Mesendoderm (in vitro differentiated cells): Measurements from ENCODE around the gene GLP1R.

Source experiments
- DNase-seq: peaks from one replicate; pipeline ENCODE4 v3.0.0; 2013
- H2AK5ac ChIP-seq: 2 replicates; pipeline ENCODE4 v1.6.1; 2013; ENCODE audit warnings: low read length, inconsistent platforms
- H2BK120ac ChIP-seq: 2 replicates; pipeline ENCODE4 v1.6.1; 2013; ENCODE audit warnings: low read depth, mild to moderate bottlenecking, low read length, moderate library complexity, mixed read lengths
- H2BK15ac ChIP-seq: replicated peaks from 2 replicates; pipeline ENCODE4 v1.6.1; 2013; ENCODE audit warnings: low read depth, mild to moderate bottlenecking, moderate library complexity
- H2BK5ac ChIP-seq: 2 replicates; pipeline ENCODE4 v1.6.1; 2013; ENCODE audit warnings: low read length, inconsistent platforms
- H3K18ac ChIP-seq: 2 replicates; pipeline ENCODE4 v1.6.1; 2013; ENCODE audit warnings: mild to moderate bottlenecking, low read length, mixed read lengths
- H3K23ac ChIP-seq: one replicate; pipeline ENCODE4 v1.6.1; 2013; ENCODE audit warnings: low read length
- H3K27ac ChIP-seq: 2 replicates; pipeline ENCODE4 v1.5.1; 2013; ENCODE audit warnings: low read depth, mild to moderate bottlenecking, inconsistent platforms, low read length, moderate library complexity
- H3K27me3 ChIP-seq: 2 replicates; pipeline ENCODE4 v1.6.1; 2013; ENCODE audit warnings: low read length, control low read depth, mild to moderate bottlenecking, inconsistent platforms; ENCODE audit not compliant: insufficient read depth, poor library complexity
- H3K36me3 ChIP-seq: 2 replicates; pipeline ENCODE4 v1.6.1; 2013; ENCODE audit warnings: low read length, inconsistent platforms; ENCODE audit not compliant: control insufficient read depth, insufficient read depth
- H3K4ac ChIP-seq: one replicate; pipeline ENCODE4 v1.6.1; 2013; ENCODE audit warnings: low read depth, mild to moderate bottlenecking, low read length, moderate library complexity
- H3K4me1 ChIP-seq: 2 replicates; pipeline ENCODE4 v1.6.1; 2013; ENCODE audit warnings: low read depth, low read length, inconsistent platforms; ENCODE audit not compliant: control insufficient read depth
- H3K4me2 ChIP-seq: 2 replicates; pipeline ENCODE4 v1.6.1; 2013; ENCODE audit warnings: low read length
- H3K4me3 ChIP-seq: 2 replicates; pipeline ENCODE4 v1.5.1; 2013; ENCODE audit warnings: mild to moderate bottlenecking, low read length
- H3K56ac ChIP-seq: one replicate; pipeline ENCODE4 v1.6.1; 2013; ENCODE audit warnings: low read length
- H3K79me1 ChIP-seq: 2 replicates; pipeline ENCODE4 v1.6.1; 2013; ENCODE audit warnings: low read length, inconsistent platforms
- H3K79me2 ChIP-seq: 2 replicates; pipeline ENCODE4 v1.6.1; 2013; ENCODE audit warnings: mild to moderate bottlenecking, low read length; ENCODE audit not compliant: control insufficient read depth, insufficient read depth
- H3K9ac ChIP-seq: 2 replicates; pipeline ENCODE4 v1.6.1; 2013; ENCODE audit warnings: low read length, inconsistent platforms
- H4K5ac ChIP-seq: one replicate; pipeline ENCODE4 v1.6.1; 2013; ENCODE audit warnings: low read length
- H4K8ac ChIP-seq: one replicate; pipeline ENCODE4 v1.6.1; 2013; ENCODE audit warnings: low read depth, mild to moderate bottlenecking, control low read depth, low read length, moderate library complexity
- WGBS: extraction: QIAGEN DNeasy Blood & Tissue Kit; methylation state at CpG from one replicate; pipeline ENCODE4 v1.1.7; 2013; ENCODE audit warnings: low lambda C conversion rate, missing lambda C conversion rate; ENCODE audit not compliant: insufficient coverage; ENCODE audit errors: extremely low coverage; 5-methylcytosine and 5-hydroxymethylcytosine counted together

GLP1R gene

GRCh38 chr6:39073471-39074355 is 25.1 kb downstream of the GLP1R start:
- WGBS = no CpG with 5 or more reads among the region's 17 CpGs
- no peak overlapping the region for H3K56ac ChIP-seq
- H2AK5ac ChIP-seq = no peak overlapping the region
- H2BK5ac ChIP-seq = no peak overlapping the region
- no peak overlapping the region for H3K9ac ChIP-seq
- no peak overlapping the region for H2BK120ac ChIP-seq
- no peak overlapping the region for H3K4me3 ChIP-seq
- DNase-seq = no peak
- no peaks in the 10 kb centered on the region for H3K36me3 ChIP-seq
- no peak overlapping the region for H3K18ac ChIP-seq
- H4K5ac ChIP-seq = no peak overlapping the region
- no peak overlapping the region for H2BK15ac ChIP-seq
- H3K27ac ChIP-seq = no peak overlapping the region
- no peaks in the 10 kb centered on the region for H3K79me1 ChIP-seq
- H3K27me3 ChIP-seq = no peaks in the 10 kb centered on the region
- no peaks in the 10 kb centered on the region for H3K4me1 ChIP-seq
- H3K4ac ChIP-seq = no peak overlapping the region
- H4K8ac ChIP-seq = no peak overlapping the region
- no peak overlapping the region for H3K4me2 ChIP-seq
- H3K23ac ChIP-seq = no peak overlapping the region
- H3K79me2 ChIP-seq = no peaks in the 10 kb centered on the region

DNA sequence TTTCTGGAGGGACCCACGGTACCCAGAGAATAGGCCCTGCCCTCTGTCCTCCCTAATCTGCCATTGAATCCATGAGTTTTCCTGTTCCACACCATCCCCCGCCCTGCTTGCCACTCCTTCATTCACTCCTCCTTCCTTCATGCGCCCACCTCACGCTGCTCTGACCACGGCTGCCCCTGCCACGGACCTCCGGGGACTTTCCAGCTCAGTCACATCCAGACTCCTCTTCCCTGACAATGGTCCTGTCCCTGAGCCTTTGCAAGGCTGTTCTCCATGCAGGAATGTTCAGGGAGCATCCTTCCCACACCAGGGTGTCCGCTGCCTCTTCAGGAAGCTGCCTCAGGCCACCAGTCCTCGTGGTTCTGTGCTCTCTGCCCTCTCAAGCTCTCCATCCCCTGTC is 25.9 kb downstream of the GLP1R start:
- H2AK5ac ChIP-seq = no peak overlapping the region
- WGBS = no CpG with 5 or more reads among the region's 9 CpGs
- H4K5ac ChIP-seq = no peak overlapping the region

DNA sequence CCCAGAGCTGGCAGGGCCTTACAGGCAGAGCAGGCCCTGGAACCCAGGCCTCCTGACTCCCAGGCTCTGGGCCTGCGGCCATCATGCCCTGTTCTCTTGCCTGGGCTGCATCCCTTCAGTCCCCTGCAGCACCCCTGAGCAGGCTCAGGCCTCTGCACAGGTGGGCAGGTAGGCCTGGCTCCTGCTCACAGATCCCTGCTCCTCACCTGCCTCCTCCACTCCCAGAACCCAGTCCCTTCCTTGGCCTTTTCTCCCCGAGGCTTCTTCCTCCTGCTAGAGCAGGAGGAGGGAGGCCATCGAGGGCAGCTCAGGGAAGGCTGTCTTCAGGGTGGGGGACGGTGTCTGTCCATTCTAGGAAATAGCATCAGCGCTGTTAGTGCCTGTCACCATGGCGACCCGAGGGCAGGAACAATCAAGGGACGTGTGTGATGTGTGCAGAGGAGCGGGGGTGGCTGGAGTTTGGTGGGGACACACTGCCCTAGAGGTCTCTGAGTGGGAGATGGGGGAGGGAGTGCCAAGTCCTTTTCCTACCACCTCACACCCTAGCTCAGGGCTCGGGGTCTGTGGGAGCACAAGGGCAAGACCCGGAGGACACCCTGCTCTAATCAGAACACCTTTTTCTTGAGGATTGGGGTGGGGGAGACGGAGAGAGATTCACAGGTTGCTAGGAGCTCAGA is 26.6 kb downstream of the GLP1R start:
- H3K27me3 ChIP-seq = no peaks in the 10 kb centered on the region

More for the DNA sequence above, 25.9 kb downstream of the GLP1R start:
- Histone ChIP-seq H2BK15ac (no peak overlapping the region), H3K18ac (no peak overlapping the region), H3K4ac (no peak overlapping the region), H3K79me2 (no peaks in the 10 kb centered on the region), H3K4me2 (no peak overlapping the region), H3K4me1 (no peaks in the 10 kb centered on the region), H3K79me1 (no peaks in the 10 kb centered on the region), H2BK5ac (no peak overlapping the region), H3K23ac (no peak overlapping the region), H4K8ac (no peak overlapping the region), H3K27me3 (no peaks in the 10 kb centered on the region), H3K4me3 (no peak overlapping the region), H3K36me3 (no peaks in the 10 kb centered on the region), H3K56ac (no peak overlapping the region), H2BK120ac (no peak overlapping the region), H3K27ac (no peak overlapping the region), H3K9ac (no peak overlapping the region)
- peak; percentile 45 for DNase-seq

GRCh38 chr6:39075807-39076622 is 27.4 kb downstream of the GLP1R start:
- Histone ChIP-seq H3K23ac (no peak overlapping the region), H4K5ac (no peak overlapping the region), H3K9ac (no peak overlapping the region), H4K8ac (no peak overlapping the region), H2AK5ac (no peak overlapping the region), H2BK15ac (no peak overlapping the region), H3K27ac (no peak overlapping the region), H3K4ac (no peak overlapping the region), H3K79me2 (no peaks in the 10 kb centered on the region), H3K4me3 (no peak overlapping the region), H2BK120ac (no peak overlapping the region), H3K79me1 (no peaks in the 10 kb centered on the region), H3K18ac (no peak overlapping the region), H3K4me1 (no peaks in the 10 kb centered on the region), H3K36me3 (no peaks in the 10 kb centered on the region), H3K4me2 (no peak overlapping the region), H3K56ac (no peak overlapping the region), H3K27me3 (no peaks in the 10 kb centered on the region), H2BK5ac (no peak overlapping the region)
- DNase-seq = no peak
- no CpG with 5 or more reads among the region's 11 CpGs for WGBS

More for the DNA sequence above, 26.6 kb downstream of the GLP1R start:
- Histone ChIP-seq H4K8ac (no peak overlapping the region), H3K23ac (no peak overlapping the region), H4K5ac (no peak overlapping the region), H3K9ac (no peak overlapping the region), H3K18ac (no peak overlapping the region), H3K4ac (no peak overlapping the region), H2BK120ac (no peak overlapping the region), H3K4me2 (no peak overlapping the region), H3K4me1 (no peaks in the 10 kb centered on the region), H2BK5ac (no peak overlapping the region), H2AK5ac (no peak overlapping the region), H3K27ac (no peak overlapping the region), H3K56ac (no peak overlapping the region), H2BK15ac (no peak overlapping the region), H3K36me3 (no peaks in the 10 kb centered on the region), H3K79me2 (no peaks in the 10 kb centered on the region), H3K79me1 (no peaks in the 10 kb centered on the region), H3K4me3 (no peak overlapping the region)
- DNase-seq = no peak
- no CpG with 5 or more reads among the region's 12 CpGs for WGBS

GRCh38 chr6:39076623-39077535 is 28.3 kb downstream of the GLP1R start:
- H2BK120ac ChIP-seq = no peak overlapping the region
- no peak overlapping the region for H3K27ac ChIP-seq
- no peaks in the 10 kb centered on the region for H3K36me3 ChIP-seq
- H3K4me2 ChIP-seq = no peak overlapping the region
- no peak overlapping the region for H4K5ac ChIP-seq
- no peaks in the 10 kb centered on the region for H3K79me1 ChIP-seq
- no peak overlapping the region for H3K18ac ChIP-seq
- no peak overlapping the region for H3K4ac ChIP-seq
- H2BK5ac ChIP-seq = no peak overlapping the region
- no peaks in the 10 kb centered on the region for H3K79me2 ChIP-seq
- WGBS = no CpG with 5 or more reads among the region's 9 CpGs
- H2AK5ac ChIP-seq = no peak overlapping the region
- H3K23ac ChIP-seq = no peak overlapping the region
- no peak overlapping the region for H4K8ac ChIP-seq
- no peaks in the 10 kb centered on the region for H3K4me1 ChIP-seq
- no peak overlapping the region for H3K4me3 ChIP-seq
- H2BK15ac ChIP-seq = no peak overlapping the region
- no peak for DNase-seq
- no peak overlapping the region for H3K9ac ChIP-seq
- no peak overlapping the region for H3K56ac ChIP-seq
- H3K27me3 ChIP-seq = no peaks in the 10 kb centered on the region
